NCI-H524 (cell line): ENCODE measurements around the gene TEAD4.
A peak's percentile ranks its signal among the peaks of the same experiment; 100 is the strongest.

Experiments used
- DNase-seq, 2 experiments: peaks; one replicate each; lab custom pipeline; 2025; lab: John Stamatoyannopoulos, UW

The TEAD4 gene

GRCh38 chr12:2959192-2959504, at the start of gene TEAD4:
TSS of gene TEAD4 (plus strand) at chr12:2959397.
- peak in 1 of 2 experiments; percentile 54 for DNase-seq

GRCh38 chr12:2912216-2912575, 47.0 kb upstream of the TEAD4 start:
- no peak for DNase-seq

GRCh38 chr12:2919249-2919648, 39.9 kb upstream of the TEAD4 start:
- DNase-seq, result no peak

DNA sequence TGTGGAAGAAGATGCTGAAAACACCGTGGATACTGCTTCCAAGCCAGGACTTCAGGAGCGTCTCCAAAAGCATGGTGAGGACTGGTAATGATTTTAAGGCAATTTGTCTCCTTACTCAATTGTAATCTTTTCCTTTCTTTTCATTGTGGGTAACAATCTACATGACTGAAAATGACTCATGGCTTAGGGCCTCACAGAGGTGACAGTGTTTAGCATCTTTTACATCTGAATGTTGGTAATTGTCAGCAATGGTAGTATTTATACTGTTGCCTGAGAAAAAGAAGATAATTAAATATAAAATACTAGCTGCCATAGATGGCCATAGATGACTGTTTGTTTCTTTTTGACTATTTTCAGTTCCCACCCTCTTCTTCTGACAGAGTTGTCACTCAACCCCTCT, 36.9 kb upstream of the TEAD4 start:
- DNase-seq, result no peak

DNA sequence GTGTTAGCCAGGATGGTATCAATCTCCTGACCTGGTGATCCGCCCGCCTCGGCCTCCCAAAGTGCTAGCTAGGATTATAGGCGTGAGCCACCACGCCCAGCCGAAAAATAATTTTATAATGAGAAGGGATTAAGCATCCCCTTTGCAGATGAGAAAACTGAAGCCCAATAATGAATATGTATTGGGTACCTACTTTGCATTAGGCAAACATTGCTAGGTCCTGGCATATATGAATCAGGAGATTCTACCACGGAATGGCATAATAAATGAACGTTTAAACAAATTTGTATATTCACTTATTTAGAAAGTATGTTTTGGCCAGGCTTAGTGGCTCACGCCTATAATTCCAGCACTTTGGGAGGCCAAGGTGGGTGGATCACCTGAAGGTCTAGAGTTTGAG, 36.1 kb upstream of the TEAD4 start:
- no peak for DNase-seq

DNA sequence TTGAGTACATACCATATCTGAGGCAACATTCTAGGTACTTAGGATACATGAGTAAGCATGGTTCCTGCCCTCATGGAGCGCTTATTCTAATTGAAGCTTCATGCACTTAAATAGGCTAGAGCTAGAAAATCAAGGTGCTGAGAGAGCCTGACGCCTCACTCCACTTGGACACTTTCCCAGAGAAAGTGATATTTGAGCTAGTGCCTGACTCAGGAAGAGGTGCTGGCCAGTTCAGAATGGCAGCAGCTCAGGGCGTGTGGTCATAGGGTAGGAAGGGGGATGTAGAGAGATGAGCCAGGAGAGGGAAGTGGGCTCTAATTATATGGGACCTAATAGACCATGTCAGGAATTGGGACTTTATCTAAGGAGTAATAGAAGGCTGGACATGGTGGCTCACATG, 35.2 kb upstream of the TEAD4 start:
- DNase-seq, result no peak

DNA sequence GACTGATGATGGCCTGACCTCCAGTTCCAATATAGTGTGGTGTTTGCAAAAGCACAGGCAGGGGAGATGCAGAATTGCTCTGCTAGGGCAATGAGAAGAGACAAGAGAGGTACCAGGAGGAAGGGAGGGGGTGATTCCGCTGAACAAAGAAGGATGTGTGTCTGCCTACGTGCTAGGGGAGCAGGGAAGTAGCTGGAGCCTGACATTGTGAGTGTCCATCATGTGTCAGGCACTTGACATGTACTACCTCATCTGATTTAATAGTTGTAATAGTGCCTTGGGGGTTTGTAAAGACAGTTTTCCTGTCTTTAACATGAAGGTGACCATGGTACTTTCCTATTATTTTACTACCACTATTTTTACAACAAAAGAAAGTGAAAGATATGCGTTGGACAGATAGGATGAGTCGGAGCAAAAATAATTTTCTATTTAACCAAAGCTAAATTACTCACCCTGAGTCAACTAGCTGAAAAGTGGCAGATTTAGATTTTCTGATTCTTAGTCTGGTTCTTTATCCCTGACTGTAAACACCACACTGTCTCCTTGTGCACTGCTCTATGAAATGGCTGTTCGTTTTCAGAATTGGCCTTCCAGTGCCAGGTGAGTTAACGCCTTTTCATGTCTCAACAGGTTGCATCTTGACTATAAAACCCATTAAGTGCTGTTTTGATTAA, 33.7 kb upstream of the TEAD4 start:
- no peak for DNase-seq

- no peak for DNase-seq
These were observed 28.3 kb upstream of the TEAD4 start for GRCh38 chr12:2930865-2931264.

DNA sequence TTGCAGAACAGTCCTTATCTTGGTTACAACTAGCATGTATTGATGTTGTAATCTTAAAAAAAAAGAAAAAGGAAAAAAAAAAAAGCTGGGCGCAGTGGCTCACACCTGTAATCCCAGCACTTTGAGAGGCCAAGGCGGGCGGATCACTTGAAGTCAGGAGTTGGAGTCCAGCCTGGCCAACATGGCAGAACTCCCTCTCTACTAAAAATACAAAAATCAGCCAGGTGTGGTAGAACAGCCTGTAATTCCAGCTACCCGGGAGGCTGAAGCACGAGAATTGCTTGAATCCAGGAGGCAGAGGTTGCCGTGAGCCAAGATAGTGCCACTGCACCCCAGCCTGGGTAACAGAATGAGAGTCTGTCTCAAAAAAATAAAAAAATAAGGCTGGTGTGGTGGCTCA, 25.6 kb upstream of the TEAD4 start:
- no peak for DNase-seq

DNA sequence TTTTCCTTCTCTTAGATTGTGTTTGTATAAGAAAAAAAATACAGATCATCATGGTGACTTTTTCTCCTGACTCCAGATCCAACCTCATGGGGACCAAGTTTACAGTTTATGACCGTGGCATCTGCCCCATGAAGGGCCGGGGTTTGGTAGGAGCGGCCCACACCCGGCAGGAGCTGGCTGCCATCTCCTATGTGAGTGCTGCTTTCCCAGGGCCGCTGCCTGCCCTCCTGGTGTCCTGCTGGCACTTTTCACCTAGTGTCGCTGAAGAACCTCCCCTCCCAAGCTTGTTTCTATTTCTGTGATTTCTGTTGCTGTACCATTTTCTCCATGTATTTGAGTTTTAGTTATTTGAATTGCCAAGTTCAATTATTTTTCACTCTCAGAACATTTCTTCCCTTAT, 24.8 kb upstream of the TEAD4 start:
- no peak for DNase-seq

- DNase-seq, result no peak
These were observed 22.9 kb upstream of the TEAD4 start for GRCh38 chr12:2936301-2936700.

GRCh38 chr12:2937500-2937899, 21.7 kb upstream of the TEAD4 start:
- no peak for DNase-seq

- DNase-seq, result no peak
These were observed 20.0 kb upstream of the TEAD4 start for GRCh38 chr12:2939191-2939590.

DNA sequence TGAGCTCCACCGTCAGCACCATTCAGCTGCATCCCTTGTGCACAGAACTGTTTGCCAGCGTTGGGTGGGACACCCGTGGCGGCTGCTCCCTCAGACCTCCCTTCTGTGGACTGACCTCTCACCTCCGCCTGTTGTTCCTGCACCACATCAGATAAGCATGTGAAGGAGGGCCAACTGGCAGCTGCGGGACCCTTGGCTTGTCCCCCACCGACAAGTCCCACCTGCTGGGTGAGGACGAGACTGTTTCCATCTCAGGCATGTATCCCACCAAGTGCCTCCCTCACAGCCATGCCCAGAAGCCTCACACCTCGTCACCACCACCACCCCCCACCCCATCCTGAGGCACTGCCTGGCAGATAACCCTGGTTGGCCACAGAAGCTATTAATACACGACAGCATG, 18.6 kb upstream of the TEAD4 start:
- no peak for DNase-seq

GRCh38 chr12:2941524-2941923, 17.7 kb upstream of the TEAD4 start:
- DNase-seq, result no peak

DNA sequence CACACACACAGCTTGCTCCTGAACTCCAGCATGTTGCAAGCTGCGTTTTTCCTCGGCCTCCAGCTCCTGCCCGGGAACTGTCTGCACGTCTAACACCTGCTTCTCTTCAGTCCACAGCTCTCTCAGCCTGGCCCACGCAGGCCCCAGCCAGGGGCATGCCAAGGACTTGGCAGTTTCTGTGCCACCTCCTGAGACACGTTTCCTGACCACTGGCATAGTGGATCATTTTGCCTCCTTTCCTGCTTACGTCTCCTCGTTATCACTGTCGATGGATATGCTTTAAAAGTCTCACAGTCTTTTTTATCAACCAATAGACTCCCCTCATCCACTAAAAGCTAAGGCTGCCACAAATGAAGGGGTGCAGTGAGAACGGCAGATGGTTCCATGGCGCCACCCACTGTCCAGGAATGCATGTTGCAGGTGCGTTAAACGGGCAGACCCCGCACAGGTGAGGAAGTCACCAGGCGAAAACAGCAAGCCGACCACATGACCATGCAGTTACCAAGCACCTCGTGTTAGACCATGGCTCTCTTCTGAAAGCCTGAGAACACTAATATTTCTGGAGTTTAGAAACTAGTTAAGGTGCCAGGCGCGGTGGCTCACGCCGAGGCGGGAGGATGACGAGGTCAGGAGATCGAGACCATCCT, 14.7 kb upstream of the TEAD4 start:
- DNase-seq, result peak; percentile 28 to 43

DNA sequence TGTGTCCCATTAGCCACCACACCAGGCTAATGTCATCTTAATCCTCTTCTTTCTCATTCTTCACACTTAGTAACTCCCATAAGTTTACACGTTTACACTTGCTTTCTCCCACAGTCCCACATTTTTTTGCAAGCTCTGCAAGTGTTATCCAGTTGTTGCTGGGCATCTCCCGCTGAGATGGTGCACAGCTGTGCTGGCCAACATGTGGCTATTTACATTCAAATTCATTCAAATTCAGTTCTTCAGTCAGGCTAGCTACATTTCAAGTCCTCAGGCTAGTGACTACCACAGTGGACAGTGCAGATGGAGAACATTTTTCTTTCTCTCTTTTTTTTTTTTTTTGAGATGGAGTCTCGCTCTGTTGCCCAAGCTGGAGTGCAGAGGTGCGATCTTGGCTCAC, 9.8 kb upstream of the TEAD4 start:
- DNase-seq, result no peak

- no peak for DNase-seq
These were observed 3.3 kb upstream of the TEAD4 start for GRCh38 chr12:2955888-2956287.

GRCh38 chr12:2957816-2958431, 1.3 kb upstream of the TEAD4 start:
- no peak for DNase-seq

- DNase-seq, result peak; percentile 39 to 67
These were observed 585 bp upstream of the TEAD4 start for GRCh38 chr12:2958432-2959191.

GRCh38 chr12:2959505-2960389, 550 bp downstream of the TEAD4 start:
- peak; percentile 12 to 44 for DNase-seq

- DNase-seq, result no peak
These were observed 1.3 kb downstream of the TEAD4 start for GRCh38 chr12:2960390-2960956.
